Prostate gland (tissue), 2 donors: ENCODE measurements around the gene BLVRB.

ENCODE experiments used
- POLR2A ChIP-seq: fragments of 450-650 bp; IDR thresholded peaks from one replicate; pipeline ENCODE4 v1.6.1; 2016; ENCODE audit warnings: antibody characterized with exemption, mild to moderate bottlenecking
- TF ChIP-seq, protein P1 (sequence below), 4 experiments: fragments of 200-600 bp in 2 of 4; fragments of 450-650 bp in 2 of 4; sonication (generic) in 2 of 4; IDR thresholded peaks; 1 replicate in 3 of 4; 2 replicates in 1 of 4; pipeline ENCODE4 v1.5.1; 2016 to 2019; ENCODE audit warnings: antibody characterized with exemption in 4 of 4, mild to moderate bottlenecking in 2 of 4, moderate library complexity in 2 of 4

DNA sequence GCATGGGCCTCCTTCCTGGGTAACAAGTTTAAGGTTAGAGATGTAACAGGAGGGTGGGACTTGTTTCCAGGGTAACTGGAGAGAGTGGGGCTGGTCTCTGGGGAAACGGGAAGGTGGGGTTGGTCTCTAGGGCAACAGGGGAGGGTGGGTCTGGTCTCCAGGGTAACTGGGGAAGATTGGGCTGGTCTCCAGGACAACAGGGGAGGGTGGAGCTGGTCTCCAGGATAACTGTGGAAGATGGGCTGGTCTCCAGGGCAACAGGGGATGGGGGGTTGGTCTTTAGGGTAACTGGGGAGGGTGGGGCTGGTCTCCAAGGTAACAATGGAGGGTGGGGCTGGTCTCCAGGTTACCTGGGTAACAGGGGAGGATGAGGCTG is 37.8 kb upstream of the BLVRB start:
- TF ChIP-seq, protein P1, sequence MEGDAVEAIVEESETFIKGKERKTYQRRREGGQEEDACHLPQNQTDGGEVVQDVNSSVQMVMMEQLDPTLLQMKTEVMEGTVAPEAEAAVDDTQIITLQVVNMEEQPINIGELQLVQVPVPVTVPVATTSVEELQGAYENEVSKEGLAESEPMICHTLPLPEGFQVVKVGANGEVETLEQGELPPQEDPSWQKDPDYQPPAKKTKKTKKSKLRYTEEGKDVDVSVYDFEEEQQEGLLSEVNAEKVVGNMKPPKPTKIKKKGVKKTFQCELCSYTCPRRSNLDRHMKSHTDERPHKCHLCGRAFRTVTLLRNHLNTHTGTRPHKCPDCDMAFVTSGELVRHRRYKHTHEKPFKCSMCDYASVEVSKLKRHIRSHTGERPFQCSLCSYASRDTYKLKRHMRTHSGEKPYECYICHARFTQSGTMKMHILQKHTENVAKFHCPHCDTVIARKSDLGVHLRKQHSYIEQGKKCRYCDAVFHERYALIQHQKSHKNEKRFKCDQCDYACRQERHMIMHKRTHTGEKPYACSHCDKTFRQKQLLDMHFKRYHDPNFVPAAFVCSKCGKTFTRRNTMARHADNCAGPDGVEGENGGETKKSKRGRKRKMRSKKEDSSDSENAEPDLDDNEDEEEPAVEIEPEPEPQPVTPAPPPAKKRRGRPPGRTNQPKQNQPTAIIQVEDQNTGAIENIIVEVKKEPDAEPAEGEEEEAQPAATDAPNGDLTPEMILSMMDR (IDR thresholded peaks at IDR 0.05): no peak
- TF ChIP-seq POLR2A: no peak
